Measurements from ENCODE around the gene TTC4.

TTC4 gene

GRCh38 chr1:54715493-54716298, at the start of gene TTC4:
TTC4 (plus strand) TSS chr1:54715861; CDS start chr1:54715909, 48 bp downstream.
- DNase-seq (ENCODE audit: low spot score): peak; percentile 79

GRCh38 chr1:54666333-54666732, 49.3 kb upstream of the TTC4 start:
- no peak for DNase-seq (ENCODE audit: low spot score)

GRCh38 chr1:54667797-54668196, 47.9 kb upstream of the TTC4 start:
- DNase-seq (ENCODE audit: low spot score): no peak

- DNase-seq (ENCODE audit: low spot score): no peak
Observed at GRCh38 chr1:54668567-54668966, 47.1 kb upstream of the TTC4 start.

GRCh38 chr1:54671985-54672608, 43.6 kb upstream of the TTC4 start:
- DNase-seq (ENCODE audit: low spot score): peak; percentile 18

- DNase-seq (ENCODE audit: low spot score): no peak
Observed at GRCh38 chr1:54678776-54679643, 36.7 kb upstream of the TTC4 start.

DNA sequence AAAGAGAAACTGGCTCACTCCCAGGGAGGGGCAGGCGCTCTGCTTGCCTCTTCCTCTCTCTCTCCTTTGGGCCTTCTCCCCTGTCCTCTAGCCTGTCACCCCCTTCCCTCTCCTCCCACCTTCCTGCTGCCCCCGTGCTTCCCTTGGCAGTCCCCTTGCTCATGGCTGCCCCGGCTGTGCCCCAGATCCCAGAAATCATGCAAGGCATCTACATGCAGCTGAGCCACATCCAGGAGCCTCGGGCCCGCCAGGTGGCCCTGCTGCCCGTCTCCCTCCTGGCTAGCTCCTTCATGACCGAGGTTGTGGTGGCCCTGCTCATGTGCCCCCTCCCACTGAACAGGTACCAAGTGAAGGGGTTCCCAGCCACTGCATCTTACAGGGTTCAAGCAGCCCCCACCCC, 36.0 kb upstream of the TTC4 start:
- DNase-seq (ENCODE audit: low spot score): no peak

GRCh38 chr1:54680387-54680786, 35.3 kb upstream of the TTC4 start:
- DNase-seq (ENCODE audit: low spot score): no peak

DNA sequence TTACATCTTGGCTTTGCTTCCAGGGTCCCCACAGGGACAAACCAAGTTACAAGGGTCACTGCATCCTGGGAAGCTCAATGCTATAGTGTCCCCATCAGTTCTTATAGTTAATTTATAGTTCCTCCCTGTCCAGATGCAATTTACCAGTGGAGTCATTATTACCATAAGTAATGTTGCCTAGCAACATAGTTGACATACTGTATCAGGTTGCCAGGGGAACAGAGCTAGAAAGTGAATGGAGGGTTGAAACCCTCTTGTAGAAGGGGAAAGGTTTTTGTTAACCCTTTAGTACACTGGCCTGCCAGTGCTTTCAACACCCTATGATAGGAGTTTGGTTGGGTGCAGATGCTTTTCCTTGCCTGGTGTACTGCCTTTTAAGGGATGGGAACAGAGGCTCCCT, 34.3 kb upstream of the TTC4 start:
- no peak for DNase-seq (ENCODE audit: low spot score)

- DNase-seq (ENCODE audit: low spot score): no peak
Observed at GRCh38 chr1:54683453-54683852, 32.2 kb upstream of the TTC4 start.

DNA sequence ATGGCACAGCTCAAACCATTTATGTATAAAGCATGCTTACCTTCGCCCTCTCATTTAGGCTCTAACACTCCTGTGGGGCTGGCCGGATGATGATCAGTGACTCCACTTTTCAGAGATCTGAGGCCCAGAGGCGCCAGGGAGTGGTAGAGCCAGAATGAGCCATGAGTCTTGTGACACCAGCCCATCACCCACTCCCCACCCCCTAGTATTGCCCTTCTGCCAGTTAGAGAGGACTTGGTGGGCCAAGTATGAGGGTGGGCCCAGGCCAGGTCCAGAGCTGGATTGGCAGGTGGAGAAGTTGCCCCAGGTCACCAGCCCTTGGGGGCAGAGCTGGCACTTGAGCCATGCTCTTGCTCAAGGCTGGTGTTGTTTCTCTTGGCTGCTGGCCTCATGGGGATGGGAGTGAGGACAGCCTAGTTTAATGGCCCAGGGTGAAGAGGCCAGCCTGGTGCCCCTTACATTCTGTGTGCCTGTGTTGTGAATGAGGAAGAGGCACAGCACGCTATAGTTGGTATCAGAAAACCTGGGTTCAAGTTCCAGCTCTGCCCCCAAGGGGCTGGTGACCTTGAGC, 30.2 kb upstream of the TTC4 start:
- DNase-seq (ENCODE audit: low spot score): no peak

GRCh38 chr1:54686155-54686554, 29.5 kb upstream of the TTC4 start:
- no peak for DNase-seq (ENCODE audit: low spot score)

DNA sequence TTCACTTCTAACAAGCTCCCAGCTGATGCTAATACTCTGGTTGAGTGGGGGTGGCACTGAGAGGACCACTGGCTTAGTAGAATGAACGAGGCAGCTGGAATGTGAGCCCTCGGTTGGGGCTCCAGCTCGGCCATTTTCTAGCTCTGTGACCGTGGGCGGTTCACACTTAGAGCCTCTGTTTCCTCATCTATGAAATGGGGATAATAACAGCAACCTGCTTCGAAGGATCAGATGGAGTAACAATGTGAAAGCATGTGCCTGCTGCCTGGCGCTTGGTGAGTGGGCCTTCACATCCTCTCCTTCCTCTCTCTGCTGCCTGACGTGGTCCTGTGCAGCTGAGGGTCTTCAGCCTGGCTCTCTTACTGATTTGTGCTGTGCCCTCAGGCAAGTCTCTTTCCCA, 20.9 kb upstream of the TTC4 start:
- no peak for DNase-seq (ENCODE audit: low spot score)

DNA sequence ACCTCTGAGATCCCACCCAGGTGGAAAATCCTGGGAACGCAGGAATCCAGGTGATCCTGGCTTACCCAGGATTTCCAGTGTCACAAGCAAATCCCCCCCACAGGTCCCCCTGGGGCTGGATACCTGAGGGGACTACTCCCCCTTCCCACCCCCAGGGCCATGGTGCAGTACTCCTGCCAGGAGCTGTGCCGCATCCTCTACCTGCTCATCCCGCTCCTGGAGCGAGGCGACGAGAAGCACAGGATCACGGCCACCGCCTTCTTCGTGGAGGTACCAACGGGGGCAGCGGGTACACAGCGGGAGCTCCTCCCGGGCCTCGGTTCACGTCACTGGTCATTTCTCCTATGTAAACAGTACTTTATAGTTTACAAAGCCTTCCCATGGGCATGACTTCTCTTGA, 20.4 kb upstream of the TTC4 start:
- DNase-seq (ENCODE audit: low spot score): no peak

DNA sequence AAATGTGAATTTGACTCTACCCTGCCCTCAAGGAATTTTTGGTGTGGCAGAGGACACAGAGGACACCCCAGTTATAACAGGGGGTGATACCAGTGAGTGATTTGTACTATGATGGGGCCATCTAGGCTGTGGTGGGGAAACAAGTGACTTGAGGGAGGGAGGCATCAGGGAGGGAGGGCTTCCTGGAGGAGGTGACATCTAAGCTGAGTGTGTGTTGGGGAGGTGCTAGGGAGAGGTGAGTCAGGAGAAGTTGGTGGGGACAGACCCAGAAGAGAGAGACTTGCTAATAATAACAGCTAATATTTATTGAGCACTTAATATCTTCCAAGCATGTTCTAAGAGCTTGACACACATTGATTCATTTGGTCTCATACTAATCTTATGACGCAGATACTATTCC, 19.9 kb upstream of the TTC4 start:
- no peak for DNase-seq (ENCODE audit: low spot score)

DNA sequence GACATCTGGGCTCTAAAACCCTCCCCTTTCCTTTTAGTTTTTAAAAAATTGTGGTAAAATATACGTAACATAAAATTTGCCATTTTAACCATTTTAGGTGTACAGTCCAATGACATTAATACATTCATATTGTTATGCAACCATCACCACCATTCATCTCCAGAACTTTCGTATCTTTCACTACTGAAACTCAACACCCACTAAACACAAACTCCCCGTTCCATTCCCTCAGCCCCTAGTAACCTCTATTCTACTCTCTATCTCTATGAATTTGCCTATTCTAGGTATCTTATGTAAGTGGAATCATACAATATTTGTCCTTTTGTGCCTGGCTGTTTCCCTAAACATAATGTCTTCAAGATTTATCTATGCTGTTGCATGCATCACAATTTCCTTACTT, 19.4 kb upstream of the TTC4 start:
- DNase-seq (ENCODE audit: low spot score): no peak

DNA sequence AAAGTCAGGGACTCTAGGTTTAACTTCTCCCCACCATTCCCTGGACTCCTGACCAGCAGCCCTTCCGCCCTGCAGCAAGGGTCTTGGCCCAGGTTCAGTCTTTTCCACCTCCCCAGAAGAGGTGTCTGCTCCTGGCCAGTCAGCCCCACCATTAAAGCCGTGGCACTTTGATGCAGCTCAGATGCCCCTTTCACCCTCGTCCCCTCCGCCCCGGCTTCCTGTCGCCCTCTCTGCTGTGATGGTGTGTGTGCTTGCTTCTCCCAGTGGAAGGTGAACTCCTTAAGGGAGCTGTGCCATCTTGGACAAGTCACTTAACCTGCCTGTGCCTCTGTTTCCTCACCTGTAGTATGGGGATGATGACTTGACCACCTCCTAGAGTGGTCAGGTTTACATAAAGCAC, 17.8 kb upstream of the TTC4 start:
- DNase-seq (ENCODE audit: low spot score): no peak

DNA sequence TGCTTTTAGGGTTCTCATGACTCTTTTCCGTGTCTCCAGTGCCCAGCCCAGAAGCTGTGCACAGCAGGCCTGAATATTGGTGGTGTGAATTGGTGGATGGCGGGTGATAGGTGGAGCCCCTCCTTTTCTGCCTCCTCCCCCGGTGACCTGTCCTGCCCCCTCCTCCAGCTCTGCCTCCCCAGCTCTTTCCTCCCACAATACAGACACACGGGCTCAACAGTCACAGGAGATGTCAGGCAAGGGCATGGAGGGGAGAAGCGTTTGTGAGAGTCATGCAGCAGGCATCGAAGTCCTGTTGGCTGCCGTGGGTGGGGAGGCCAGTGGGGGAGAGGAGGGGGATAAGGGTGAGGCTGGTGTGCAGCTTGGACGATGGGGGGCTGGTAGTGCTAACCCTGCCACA, 17.3 kb upstream of the TTC4 start:
- no peak for DNase-seq (ENCODE audit: low spot score)

GRCh38 chr1:54699936-54700525, 15.6 kb upstream of the TTC4 start:
- DNase-seq (ENCODE audit: low spot score): no peak

DNA sequence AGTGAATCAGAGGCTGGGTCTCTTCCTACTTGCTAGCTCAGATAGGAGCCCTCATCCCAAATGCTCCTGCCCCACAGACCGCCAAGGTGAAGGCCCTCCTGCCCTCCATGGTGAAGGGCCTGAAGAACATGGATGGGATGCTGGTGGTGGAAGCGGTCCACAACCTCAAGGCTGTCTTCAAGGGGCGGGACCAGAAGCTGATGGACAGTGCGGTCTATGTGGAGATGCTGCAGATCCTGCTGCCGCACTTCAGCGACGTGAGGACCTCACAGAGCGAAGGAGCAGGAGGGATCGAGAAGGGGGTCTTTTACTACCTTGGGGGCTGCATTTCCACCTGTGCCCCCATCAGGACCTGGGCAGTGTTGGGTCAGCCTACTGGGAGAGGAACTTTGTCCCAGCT, 14.6 kb upstream of the TTC4 start:
- DNase-seq (ENCODE audit: low spot score): no peak

DNA sequence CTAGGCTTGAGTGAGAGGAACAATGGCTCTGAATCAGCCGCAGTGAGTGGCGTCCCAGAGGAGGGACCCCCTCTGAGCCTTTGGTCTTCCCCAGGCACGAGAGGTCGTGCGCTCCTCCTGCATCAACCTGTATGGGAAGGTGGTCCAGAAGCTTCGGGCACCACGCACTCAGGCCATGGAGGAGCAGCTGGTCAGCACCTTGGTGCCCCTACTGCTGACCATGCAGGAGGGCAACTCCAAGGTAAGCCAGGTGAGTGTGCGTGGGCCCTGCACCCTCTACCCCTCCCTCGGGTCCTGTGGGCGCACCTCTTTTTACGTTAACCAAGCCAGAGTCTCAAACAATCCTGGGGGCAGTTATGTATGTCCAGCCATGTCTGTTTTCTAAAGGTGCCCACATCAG, 13.7 kb upstream of the TTC4 start:
- no peak for DNase-seq (ENCODE audit: low spot score)

- DNase-seq (ENCODE audit: low spot score): no peak
Observed at GRCh38 chr1:54703471-54703870, 12.2 kb upstream of the TTC4 start.
